Stimulated activated CD4-positive, alpha-beta T cell treated with anti-CD3 and anti-CD28 coated beads, TNF-alpha, amount 100 ng/mL, for 24 hours (primary cell): Measurements from ENCODE around the gene CNTNAP2.
"Not testable (repeated sequence)": the region's sequence is repeated elsewhere in the genome, so short reads cannot be mapped to it uniquely, and the experiment has no call there.

Experiments used
- DNase-seq, 3 experiments: peaks; one replicate each; pipeline ENCODE4 v3.0.0-alpha.2; 2020; ENCODE audit warnings: low read depth in 3 of 3

Gene CNTNAP2

DNA sequence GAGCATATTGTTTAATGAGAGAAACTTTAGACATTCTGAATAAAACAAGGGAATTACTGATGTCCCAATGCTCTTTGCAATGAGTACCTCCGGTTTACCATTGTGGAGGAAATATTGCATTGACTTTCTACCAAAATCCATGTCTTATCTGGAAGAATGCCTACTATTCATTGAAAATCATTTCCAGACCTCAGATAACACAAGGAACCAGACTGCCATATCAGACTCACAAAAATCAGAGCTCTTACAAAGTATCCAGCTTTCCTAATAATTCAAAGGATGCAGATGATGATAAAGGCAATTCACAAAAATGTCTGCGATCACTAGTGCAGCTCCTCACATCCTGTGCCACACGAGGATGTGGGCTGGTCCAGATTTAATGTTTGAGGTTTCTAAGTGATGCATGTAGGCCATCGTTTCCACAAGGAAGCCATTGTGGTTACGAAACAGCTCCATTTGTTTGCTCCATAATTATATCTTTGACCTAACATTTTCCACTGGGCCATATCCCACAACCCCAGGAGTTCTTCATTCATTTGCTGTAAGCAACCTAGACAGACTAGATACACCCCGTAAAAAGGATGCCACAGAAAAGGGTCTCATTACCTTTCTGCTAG lies 1642.8 kb downstream of the CNTNAP2 start:
- DNase-seq: no peak

DNA sequence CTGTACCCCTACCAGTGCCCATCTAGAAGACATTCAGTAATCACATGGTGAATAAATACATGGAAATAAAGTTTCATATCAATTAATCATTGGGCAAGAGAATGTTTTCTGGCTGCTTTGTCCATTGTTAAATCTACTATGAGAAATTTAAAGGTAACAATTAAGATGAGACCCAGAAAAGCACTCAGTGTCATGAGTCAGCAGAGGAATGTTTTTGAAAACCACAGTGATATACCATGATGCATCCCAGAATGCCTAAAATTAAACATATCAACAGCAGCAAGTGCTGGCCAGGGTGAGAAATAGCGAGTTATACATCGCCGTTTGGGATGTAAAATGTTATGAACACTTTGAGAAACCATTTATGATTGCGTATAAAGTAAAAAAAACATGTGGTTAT lies 1648.7 kb downstream of the CNTNAP2 start:
- no peak for DNase-seq

DNA sequence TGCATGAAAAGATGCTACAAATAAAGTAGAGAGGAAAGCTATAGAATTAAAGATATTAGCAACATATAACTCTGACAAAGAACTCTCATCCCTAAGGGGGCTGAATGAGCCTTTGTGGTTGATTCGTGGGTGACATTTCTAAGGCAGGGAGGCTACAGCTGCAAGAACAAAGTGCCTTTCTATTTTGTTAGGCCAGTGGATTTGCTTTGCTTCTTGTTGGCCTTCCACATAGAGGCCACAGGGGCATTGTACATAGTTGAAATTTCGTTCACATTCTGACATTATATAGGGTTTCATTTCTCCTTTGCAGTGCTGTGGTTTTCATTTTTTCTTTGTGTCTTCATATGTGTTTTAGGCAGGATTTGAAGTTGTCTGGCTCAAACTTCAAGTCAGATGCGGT lies 1654.7 kb downstream of the CNTNAP2 start:
- no peak for DNase-seq

DNA sequence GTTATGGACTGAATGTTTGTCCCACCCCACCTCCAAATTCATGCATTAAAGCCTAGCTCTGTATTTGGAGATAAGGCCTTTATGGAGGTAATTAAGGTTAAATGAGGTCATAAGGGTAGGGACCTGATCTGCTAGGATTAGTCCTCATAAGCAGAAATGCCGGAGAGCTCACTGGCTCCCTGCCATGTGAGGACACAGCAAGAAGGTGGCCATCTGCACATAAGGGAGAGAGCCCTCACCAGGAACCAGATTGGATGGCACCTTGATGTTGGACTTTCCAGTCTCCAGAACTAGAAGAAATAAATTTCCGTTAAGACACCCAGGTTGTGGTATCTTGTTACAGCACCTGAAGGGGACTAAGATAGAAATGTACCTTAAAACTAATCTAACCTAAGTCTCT lies 1657.9 kb downstream of the CNTNAP2 start:
- DNase-seq: no peak

DNA sequence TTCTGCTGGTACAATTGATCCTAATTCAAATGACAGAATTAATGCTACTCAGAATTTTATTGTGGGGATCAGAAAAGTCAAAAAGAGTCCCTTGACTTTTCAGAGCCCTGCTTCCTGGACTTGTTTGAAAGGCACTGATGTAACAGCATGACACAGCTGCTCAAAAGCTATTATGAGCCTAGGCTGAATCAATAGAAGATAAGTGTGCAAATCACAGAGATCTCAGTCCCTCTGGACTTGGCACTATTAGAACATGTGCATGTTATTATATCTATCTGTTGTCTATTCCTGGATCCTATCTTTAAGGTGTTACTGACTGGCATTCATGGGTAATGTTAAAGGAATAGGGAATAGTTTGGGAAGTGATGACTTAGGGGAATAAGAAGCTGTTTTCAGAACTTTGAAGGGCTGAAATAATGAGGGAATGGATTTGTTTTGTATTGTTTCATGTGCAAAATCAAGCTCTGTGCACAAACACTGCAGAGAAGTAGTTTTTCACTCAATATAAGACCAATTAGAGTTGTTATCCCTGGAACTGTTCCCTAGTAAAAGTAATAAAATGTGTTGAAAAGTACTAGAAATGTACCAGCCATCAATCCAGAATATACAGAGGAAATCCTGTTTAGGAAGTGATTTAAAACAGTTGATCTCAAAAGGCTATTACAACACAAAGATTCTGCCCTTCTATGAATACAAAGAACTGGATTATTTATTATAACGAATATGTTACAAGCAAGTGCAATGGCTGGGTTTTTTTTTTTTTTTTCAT lies 1659.1 kb downstream of the CNTNAP2 start:
- DNase-seq: no peak

DNA sequence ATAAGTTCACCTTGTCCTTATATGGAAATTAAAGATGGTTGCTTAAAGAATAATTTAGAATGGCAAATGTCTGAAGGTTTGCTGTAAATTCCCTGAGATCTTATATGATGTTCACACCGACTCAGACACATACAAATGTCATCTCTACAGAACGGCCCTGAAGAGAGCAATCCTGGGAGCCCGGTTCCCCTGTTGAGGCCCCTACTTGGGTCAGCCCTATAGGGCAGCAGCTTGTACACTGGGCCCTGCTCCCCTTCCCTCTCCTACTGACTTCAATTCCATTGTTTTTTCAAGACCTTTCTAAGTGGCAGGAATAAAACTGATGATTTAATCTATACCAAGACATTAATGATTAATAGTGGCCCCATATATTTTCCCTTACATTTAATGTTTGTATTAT lies 1660.7 kb downstream of the CNTNAP2 start:
- no peak for DNase-seq

DNA sequence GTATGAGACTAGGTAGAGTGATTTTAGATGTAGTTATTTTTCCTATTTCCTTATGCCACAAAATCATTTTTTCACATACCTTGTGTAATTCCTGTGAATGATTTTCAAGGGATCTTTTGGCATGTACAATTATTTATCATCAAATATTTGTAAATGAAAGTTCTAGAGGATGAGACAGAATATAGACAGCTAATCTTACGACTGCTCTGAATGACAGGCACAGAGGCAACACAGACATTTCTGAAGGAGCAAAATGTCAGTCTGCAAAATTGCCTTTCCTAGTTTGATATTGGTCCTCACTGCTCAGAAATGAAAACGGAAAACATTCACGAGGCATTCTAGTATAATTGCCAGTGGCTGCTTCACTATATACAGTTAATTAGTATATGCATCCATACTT lies 1663.3 kb downstream of the CNTNAP2 start:
- no peak for DNase-seq

DNA sequence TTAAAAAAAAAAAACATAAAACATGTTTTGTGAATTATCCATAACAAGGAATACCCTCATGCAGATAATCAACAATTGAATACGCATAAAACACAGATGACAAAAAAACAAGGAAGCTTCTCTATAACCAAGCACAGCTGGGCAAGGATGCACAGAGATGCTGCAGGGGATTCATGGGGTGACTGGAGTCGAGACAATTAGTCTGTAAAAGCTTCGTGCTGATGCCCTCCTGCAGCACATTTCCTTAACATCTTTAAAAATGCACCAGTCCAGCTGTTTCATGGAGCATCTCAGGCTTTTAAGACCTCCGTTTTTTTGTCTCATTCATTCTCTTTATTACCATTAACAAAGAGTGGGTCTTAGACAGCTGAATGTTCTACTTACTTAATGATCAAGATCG lies 1680.0 kb downstream of the CNTNAP2 start:
- DNase-seq: no peak

DNA sequence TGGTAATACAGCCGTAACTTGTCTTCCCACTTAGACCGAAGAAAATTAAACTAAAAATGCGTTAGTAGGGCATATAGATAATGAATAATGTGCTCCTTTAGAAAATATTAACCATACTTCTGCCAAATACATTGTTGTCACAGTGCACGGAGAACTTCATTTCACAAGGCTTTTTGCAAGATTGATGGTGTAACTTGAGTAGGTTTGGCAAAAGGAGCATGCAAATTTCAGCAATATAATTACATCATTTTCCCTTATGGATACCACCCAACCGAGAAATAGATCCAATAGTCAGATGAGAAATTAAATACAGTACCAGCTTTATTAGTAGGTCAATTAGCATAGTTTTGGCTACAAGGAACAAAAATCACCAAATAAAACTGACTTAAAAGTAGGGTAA lies 1681.4 kb downstream of the CNTNAP2 start:
- DNase-seq: no peak

DNA sequence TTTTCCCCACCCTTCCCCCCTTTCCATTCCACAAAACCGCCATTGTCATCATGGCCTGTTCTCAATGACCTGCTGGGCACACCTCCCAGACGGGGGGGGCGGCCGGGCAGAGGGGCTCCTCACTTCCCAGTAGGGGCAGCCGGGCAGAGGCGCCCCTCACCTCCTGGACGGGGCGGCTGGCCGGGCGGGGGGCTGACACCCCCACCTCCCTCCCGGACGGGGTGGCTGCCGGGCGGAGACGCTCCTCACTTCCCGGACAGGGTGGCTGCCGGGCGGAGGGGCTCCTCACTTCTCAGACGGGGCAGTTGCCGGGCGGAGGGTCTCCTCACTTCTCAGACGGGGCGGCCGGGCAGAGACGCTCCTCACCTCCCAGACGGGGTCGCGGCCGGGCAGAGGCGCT lies 1685.2 kb downstream of the CNTNAP2 start:
- not testable (repeated sequence) for DNase-seq

DNA sequence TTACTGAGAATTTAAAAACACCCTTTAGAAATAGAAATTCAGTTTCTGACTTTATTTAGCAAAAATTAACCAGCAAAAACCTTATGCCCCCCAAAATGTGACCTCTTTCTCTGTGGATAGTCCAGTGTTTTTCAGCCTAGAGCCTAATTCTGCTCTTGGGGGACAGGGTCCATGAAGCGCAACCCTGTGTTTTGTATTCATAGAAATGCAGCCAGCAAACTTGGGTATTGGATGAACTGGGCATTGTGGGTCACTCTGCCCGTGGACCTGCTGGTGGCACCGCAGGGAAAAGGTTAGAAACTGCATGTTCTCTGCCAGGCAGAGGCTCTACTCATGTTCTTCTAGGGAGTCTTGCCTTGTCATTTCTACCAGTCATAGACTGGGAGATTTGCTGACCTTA lies 1686.5 kb downstream of the CNTNAP2 start:
- DNase-seq: no peak

DNA sequence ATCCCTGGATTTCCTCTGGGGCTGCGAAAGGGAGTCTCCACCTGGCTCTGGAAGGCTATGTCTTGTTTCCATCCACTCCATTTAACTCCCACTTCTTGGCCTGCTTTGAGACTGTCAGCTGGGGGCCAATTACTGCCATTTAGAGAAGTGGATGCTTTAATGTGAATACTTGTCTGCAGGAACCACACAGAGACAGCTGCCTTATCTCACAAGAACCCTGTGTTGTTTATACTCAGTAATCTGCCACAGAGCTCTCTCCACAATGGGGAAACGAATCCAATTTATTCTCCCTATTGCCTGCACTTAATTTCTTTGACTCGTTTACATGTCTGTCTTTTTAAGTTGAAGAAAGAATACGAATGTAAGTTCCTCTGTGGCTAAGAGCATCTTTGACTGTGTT lies 1687.0 kb downstream of the CNTNAP2 start:
- no peak for DNase-seq

DNA sequence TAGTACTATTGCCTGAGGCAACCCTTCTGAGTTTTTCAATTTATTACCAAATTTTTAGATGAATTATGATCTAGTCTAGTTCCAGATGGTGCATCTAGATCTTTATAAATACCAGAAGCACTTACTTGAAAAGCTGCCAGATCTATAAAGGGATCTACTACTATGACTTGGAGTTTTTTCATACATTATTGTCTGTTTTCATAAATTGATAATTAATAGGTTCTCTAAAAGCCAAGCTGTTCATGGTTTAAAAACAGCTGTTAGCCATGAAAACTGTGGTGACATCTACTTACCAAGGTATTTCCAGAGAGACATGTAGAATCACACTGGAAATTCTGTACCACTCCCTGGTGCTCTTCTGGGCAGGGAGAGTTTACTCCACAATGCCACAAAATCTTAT lies 1687.4 kb downstream of the CNTNAP2 start:
- DNase-seq: no peak

DNA sequence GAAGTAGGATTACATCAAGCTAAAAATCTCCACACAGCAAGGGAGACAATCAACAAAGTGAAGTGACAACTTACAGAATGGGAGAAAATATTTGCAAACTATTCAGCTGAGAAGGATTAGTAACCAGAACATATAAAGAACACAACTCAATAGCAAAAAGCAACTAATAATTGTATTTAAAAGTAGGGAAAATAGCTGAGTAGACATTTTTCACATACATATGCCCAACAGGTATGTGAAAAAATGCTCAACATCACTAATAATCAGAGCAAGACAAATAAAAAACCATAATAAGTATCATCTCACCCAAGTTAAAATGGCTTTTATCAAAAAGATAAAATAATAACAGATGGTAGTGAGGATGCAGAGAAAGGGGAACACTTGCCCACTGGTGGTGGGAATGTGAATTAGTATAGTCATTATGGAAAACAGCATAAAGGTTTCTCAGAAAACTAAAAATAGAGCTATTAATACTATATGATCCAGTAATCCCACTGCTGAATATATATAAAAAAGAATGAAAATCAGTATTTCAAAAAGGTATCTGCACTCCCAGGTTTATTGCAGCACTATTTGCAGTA lies 1689.5 kb downstream of the CNTNAP2 start:
- no peak for DNase-seq

DNA sequence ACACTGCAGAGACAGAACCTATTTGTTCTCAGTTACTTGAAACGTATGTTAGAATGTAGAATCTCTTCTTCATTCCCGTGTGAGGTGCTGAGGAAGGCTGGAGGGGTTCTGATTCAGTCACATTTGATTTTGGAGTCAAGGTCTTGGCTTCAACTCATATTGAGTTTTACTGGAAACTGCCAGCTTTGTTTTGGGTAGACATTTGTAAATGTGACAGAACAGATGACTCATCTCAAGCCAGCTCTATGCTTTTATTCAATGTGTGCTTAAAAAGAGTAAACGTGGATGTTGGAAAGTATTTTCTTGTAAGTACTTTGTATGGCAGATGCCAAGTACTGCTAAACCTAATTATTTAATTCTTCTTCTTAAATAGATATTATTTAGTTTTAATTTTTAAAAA lies 1693.2 kb downstream of the CNTNAP2 start:
- DNase-seq: no peak

DNA sequence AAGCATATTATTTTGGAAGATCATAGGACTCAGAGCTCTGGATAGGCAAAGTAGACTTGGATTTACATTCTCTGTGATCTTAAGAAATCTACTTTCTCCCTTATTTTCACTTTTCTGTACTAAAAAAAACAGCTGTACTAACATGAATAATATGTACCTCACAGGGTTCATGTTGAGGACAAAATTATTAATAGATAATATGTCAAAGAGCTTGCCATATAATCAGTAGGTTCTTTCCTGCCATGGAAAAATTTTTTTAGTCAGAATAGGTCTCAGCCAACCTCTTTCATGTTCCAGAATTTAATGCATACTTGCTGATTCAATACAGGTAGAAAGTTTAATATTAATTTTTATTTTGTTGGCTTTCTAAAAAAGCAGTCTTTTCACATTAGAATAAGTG lies 1693.7 kb downstream of the CNTNAP2 start:
- DNase-seq: no peak

DNA sequence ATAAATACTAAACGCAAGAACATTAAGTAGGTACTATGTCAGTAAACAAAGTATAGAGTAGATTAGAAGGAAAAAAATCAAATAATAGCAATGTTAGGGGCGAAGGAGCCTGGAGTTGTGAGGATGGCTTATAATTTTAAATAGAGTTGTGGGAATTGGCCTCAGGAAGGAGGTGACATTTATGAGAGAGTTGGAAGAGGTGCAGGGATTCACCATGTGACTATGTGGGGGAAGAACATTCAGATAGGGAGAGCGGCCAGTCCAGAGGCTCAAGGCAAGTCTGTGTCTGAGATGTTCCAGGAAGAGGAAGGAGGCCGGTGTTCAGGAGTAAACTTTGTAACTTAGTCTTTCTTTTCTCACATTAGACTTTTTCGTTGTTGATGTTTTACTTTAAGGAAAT lies 1695.3 kb downstream of the CNTNAP2 start:
- DNase-seq: no peak

DNA sequence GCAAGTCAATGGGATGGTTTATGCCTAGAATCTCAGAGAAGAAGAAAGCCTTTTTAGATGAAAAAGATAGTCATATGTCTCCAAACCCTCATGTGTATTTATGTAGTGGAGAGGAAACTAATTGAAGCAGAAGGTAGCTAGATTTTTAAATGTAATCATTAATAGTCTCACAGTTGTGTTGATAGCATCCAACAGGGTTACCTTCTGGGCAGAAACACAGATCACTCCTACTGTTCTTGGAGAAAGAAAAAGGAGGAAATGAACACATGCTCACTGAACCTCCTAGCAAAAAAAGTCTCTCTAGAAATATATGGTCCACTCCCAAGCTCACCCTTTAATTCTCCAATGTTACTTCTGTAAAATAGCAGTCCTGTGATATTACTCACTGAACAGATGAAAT lies 1696.7 kb downstream of the CNTNAP2 start:
- DNase-seq: no peak

DNA sequence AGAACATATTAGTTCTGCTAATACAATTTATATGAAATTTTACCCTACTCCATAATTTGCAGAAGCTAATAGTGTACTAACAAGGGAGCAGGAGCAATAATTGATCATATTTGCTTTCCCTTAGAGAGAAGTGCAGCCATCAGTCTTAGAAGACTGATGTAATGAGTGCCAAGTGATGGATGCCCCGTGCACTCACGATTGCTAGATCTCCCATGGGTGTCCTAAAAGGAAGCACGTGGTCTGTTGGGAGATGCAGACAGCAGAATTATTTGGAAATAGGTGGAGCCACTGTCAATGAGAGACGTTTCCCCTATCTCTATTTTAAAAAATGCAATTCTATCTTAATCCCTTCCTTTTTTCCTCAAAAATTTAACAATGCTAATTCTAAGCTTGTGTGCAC lies 1701.7 kb downstream of the CNTNAP2 start:
- DNase-seq: no peak

DNA sequence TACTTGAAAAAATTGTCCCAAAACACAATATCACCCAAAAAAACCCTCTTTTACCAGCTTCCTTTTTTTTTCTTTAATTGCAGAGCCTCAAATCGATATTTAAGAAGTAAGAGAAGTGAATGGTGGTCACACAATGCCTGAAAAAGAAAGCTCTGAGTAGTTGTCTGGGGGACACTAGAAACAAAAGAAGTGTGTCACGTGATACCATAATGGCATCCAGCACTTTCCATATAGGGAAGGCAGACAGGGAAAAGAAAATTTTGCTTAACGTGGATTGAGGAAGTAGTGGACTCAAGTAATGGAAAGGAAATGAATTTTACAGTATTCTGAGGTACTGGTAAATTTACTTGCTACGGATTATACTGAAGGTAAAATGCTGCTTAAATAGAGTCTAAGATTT lies 1708.1 kb downstream of the CNTNAP2 start:
- no peak for DNase-seq

DNA sequence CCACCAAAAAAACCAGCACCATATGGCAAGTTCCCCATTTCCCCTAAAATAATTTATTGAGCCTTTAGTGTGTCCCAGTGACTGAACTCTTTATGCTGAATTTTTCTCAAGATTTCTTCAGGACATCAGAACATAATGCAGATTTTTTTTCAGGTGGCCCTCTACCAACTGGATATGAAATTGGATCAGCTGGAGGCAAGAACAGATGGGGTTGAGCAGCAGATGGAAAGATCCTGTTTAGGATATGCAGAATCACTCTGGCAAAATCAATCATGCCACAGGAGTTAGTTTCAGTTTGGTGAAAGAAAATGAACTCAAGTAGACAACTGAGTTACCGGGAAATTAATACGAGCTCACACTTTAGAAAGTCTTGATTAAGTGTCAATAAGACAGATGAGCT lies 1712.4 kb downstream of the CNTNAP2 start:
- no peak for DNase-seq

DNA sequence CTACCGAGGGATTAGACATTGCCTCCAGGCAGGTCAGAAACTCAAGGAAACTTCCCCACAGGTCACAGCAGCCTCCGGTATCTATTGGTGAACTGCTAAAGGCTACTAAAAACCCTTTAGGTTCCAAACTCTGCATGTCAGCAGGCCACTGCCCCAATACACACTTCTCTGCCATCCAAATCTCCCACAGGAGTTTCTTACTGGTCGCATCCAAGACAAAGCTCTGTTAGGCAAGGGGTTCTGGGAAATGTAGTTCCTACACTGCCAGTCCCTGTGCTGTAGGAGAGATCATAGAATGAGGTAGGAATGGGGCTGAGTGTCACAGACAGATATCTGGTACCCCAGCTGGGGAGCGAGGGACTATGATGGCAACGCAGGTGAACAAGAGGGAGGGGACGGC lies 1717.0 kb downstream of the CNTNAP2 start:
- DNase-seq: no peak

DNA sequence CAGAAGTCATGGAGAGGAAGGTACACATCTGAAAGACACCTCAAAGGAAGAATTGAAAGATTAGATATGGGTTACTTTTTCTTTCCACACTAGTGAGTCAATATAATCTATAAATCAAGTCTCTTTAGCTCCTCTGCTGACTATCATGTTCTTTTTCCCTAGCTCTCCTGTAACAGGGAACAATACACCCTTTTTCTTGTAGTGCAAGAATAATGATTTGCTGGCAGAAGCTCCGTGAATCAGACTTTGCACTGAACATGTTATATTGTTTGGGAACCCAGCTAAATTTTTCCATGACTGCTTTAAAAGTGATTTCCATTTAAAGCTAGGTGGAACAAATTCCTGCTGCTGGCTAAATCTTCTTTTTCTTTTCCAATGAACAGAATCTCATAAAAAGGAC lies 1717.4 kb downstream of the CNTNAP2 start:
- no peak for DNase-seq
